HG03442 (cell line): ENCODE data around the gene SOX1.

Experiments
- ATAC-seq: cut with Tn5 transposase; IDR thresholded peaks from one replicate; pipeline ENCODE4 v1.9.1; 2021; ENCODE audit warnings: mild to moderate bottlenecking, moderate library complexity; ENCODE audit not compliant: unreplicated experiment

SOX1 gene

GRCh38 chr13:112067116-112067741, at the start of gene SOX1:
SOX1 (plus strand) TSS chr13:112067149; CDS start chr13:112067659, 510 bp downstream.
- no peak for ATAC-seq

DNA sequence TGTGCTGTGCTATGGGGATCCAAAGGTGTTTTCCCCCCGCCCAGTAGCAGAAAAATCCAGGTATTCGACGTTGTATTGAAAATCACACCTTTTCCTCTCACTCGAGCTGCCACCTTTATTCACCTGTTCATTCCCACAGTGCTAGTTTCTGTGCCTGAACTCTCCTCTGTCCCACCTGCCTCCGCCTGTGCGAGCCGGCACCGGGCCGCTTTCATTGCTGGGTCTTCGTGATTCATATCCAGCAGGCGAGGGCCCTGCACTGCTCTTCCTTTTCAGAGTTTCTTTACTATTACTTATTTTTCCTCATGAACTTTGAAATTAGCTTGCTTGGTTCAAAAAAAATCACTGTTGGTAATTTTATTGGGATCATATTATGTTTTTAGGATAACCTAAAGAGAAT, 42.4 kb upstream of the SOX1 start:
- ATAC-seq = no peak

- no peak for ATAC-seq
Observed at GRCh38 chr13:112027250-112027649, 39.7 kb upstream of the SOX1 start.

- ATAC-seq = no peak
Observed at GRCh38 chr13:112028481-112028880, 38.5 kb upstream of the SOX1 start.

- ATAC-seq = no peak
Observed at GRCh38 chr13:112029143-112029542, 37.8 kb upstream of the SOX1 start.

DNA sequence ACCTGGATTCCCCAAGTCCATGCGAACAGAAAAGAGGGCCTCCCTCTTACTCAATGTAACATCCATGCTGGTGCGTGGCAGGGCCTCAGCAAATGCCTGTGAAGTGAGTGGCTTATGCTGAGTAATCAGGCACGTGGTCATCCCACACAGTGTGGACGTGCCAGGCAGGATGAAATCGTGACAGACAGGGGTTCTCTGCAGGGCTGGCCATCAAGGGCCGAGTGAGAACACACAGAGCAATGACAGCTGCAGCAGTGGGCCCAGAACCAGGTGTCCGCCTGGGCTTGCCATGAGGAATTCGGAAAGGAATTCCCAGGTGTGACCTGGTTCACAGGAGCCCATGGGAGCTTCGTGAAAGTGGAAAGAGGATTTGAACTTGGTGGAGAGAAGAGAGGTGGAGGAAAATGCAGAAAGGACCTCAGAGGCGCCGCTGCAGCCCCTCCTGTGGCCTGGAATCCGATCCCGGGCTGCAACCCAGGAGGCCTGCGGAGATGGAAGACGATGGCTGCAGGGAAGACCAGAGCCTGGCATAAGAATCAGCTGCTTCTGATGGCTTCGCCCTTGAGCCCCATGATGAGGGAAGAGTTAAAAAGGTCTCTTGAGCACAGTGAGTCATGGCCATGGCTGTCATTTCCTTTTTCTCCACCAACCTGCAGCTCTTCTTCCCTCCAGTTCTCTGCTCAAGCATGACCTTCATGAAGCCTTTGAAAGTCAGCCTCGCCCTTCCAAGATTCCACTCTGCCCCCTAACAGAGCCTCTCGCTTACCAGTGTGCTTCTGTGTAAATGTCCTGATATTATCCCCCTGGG, 34.6 kb upstream of the SOX1 start:
- no peak for ATAC-seq

GRCh38 chr13:112034231-112034630, 32.7 kb upstream of the SOX1 start:
- no peak for ATAC-seq

- no peak for ATAC-seq
Observed at GRCh38 chr13:112034846-112035245, 32.1 kb upstream of the SOX1 start.

GRCh38 chr13:112042496-112042895, 24.5 kb upstream of the SOX1 start:
- ATAC-seq = no peak

DNA sequence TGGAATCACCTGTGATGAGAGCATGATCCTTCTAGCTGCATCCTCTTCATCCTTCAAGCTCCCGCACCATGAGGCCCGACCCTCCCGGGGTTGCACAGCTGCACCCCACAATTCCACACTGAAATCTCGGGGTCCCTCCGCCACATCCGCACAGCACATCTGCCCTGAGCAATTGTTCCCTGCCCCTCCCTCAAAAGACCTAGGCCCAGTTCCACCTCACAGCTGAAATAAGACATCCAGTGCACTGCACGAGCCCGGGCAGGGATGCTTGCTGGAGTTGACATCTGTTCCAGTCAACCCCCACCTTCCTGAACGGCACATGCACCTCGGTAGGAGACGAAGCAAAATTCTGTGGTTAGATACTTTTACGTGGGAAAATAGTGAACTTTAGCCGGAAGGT, 14.7 kb upstream of the SOX1 start:
- no peak for ATAC-seq

GRCh38 chr13:112053167-112053743, 13.7 kb upstream of the SOX1 start:
- ATAC-seq = no peak

DNA sequence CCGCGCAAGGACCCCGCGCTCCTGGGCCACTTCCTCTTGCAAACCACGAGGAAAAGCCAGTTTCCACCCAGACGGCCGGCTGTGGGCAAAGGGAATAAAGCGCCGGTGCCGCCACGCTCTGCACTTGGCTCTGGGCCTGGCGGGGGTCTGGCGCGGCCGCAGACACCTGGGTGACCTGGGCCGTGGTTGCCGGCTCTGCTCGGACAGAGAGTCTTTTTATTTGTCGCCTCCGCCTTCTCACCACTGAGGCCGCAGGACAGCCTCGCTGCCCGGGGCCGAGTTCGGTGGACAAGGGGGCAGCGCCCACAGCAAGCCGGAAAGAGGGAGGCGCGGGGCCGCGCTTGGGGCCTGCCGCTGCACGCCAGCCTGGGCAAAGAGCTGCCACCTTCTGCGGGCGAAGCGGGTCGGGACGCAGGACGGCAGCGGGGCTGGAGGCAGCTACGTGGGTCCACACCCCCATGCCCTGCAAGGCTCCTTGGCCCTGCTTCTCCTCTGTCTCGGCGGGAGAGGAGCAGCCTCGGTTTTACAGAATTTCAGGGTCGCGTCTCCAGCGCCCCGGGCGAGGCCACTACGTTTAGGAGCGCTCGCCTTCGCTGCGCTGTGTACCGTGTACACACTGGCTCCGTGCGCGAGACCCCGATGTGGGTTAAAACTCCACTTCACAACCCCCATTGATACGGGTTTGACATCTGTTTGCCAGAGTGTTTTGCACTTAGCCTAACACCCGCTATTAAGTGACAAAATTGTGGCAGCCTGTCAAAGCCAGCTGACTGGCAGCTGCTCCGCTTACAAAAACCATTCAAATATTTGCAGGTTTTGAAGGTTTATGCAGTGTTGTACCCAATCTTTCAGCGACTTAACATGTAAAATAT, 13.0 kb upstream of the SOX1 start:
- no peak for ATAC-seq

DNA sequence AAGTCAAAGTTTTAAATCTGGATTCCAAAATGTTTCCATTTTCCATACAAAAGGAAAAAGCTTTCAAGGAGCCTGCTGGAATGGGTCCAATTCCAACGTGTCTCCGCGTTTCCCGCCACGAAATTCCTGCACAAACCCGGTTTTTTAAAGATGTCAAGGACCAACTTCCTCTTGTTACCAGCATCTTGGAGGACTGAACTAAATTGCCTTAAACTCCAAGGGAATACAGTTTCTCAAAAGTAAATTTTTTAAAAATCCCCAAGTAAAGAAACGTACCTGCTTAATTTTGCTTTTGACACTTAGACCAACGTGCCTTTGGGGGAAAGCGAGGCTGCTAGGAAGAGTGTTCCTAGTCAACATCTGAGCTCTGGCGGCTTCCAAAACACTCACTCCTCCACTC, 12.3 kb upstream of the SOX1 start:
- no peak for ATAC-seq

GRCh38 chr13:112055036-112055914, 11.7 kb upstream of the SOX1 start:
- no peak for ATAC-seq

DNA sequence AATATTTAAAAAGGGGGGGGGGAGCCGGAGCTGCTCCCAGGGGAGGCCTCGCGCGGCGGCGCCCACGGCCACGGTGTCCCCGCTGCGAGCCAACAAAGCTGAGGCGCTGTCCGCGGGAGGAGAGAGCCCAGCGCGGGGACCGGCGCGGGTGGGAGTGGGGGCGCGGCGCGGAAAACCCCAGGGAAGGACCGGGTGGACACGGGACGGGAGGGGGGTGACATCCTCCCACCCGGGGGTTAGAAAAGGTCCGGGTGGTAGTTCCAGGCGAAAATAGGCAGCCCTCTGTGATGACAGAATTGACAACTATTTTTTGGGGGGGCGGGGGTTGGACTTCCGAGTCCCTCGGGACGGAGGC, 11.1 kb upstream of the SOX1 start:
- no peak for ATAC-seq

DNA sequence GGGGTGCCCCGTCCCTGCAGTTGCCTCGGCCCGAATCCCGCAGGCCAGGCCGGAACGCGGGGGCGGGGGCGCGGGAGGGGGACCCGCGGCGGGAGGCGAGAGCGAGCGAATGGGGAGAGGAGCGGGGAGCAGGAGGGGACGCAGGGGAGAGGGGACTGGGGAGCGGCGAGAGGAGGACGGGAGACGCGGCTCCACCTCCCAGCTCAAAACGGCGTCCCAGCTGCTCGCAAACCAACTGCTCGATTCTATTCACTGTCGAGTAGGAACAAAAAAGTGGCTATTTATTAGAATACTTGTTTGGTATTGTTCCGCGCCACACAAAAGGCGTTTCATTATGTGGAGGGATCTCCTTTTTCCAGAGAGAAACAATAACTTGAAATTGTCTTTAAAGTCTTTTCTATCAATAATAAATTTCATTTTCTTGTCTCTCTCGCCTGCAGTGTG, 10.6 kb upstream of the SOX1 start:
- no peak for ATAC-seq

- no peak for ATAC-seq
Observed at GRCh38 chr13:112056739-112057438, 10.1 kb upstream of the SOX1 start.

DNA sequence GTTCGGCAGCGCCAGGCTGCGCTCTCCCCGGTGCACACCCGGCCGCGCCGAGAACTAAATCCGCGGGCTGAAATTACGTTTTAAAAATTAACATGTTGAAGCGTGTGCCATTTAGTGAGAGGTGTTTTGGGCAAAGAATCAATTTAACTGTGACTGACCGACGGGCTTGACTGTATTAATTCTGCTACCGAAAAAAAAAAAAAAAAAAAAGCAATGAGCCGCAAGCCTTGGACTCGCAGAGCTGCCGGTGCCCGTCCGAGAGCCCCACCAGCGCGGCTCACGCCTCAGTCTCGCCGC, 9.6 kb upstream of the SOX1 start:
- ATAC-seq = no peak

DNA sequence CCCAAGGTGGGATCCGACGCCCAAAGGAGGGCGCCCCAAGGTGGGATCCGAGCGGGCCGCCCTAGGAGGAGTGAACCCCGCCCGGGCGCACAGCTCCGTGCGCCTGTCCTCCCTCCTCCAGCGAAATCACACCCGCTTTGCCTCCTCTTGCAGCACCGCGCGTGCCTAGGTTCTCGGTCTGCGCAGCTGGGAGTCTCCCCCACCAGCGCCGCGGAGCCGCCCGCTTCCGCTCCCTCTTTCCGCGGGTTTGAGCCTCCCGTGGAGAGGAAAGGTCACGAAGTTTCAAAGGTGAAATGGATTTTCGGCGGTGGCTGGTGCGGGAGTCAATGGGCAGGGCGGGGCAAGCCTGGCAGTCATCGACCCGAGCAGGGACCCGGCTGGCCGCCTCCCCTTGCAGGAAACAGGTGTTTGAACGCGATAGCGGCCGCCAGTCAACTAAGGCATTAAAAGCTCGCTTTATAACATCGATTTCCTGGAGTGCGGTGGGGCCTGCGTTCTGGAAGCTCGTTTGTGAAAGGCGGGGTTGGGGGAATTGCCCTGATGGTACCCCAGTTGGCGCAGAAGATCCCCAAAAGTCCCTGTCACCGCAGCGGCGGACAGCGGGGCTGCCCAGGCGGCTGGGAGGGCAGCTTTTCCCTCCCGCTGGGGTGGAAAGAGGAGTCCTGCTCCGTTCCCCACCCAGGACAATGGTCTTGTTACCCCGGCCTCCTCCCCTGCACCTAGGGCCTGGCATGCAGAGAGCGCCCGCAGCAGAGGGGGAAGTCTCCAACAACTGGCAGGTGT, 9.0 kb upstream of the SOX1 start:
- no peak for ATAC-seq
